Measurements from ENCODE around the gene MAGI1.

DNA sequence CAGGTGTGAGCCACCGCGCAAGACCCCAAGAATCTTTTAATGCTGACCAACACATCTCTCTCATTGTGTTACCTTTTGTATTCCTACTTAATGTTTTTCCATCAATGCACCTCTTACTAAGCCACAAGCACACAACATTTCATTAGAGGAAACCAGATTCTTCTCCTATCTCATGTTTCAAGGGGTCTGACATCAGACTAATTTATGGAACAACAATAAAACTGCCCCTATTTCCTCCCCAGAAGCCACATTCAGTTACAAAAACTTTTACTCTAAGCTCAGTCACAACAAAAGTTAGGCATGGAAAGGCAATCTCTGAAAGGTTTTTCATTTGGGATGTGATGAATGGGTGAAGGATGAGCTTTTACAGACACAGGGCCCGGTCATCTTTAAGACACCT, 251.8 kb downstream of the MAGI1 start:
- no peak for TF ChIP-seq EZH2 (IDR thresholded peaks at IDR 0.05)
- TF ChIP-seq ZNF274 (IDR thresholded peaks at IDR 0.05; ENCODE audit: low read depth, low read length): no peak
- TF ChIP-seq POLR2AphosphoS5 (IDR thresholded peaks at IDR 0.05; ENCODE audit: low read depth, low read length): no peak
- no peak for TF ChIP-seq POLR2A (IDR thresholded peaks at IDR 0.05; ENCODE audit: borderline replicate concordance, extremely low read depth, insufficient read depth, insufficient read length)
- TF ChIP-seq, protein P1, sequence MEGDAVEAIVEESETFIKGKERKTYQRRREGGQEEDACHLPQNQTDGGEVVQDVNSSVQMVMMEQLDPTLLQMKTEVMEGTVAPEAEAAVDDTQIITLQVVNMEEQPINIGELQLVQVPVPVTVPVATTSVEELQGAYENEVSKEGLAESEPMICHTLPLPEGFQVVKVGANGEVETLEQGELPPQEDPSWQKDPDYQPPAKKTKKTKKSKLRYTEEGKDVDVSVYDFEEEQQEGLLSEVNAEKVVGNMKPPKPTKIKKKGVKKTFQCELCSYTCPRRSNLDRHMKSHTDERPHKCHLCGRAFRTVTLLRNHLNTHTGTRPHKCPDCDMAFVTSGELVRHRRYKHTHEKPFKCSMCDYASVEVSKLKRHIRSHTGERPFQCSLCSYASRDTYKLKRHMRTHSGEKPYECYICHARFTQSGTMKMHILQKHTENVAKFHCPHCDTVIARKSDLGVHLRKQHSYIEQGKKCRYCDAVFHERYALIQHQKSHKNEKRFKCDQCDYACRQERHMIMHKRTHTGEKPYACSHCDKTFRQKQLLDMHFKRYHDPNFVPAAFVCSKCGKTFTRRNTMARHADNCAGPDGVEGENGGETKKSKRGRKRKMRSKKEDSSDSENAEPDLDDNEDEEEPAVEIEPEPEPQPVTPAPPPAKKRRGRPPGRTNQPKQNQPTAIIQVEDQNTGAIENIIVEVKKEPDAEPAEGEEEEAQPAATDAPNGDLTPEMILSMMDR (IDR thresholded peaks at IDR 0.05 in 2 of 3, conservative IDR thresholded peaks at IDR 0.05 in 1 of 3; ENCODE audit: borderline replicate concordance in 1 of 3, insufficient read depth in 1 of 3, low read depth in 2 of 3, low read length in 2 of 3): no peak
- no peak for TF ChIP-seq YY1 (IDR thresholded peaks at IDR 0.05; ENCODE audit: extremely low read depth, insufficient replicate concordance, low read depth, low read length)
- TF ChIP-seq RAD21 (IDR thresholded peaks at IDR 0.05; ENCODE audit: low read depth): no peak
- no peak for TF ChIP-seq SIN3A (IDR thresholded peaks at IDR 0.05; ENCODE audit: low read depth)
- TF ChIP-seq, protein P2, sequence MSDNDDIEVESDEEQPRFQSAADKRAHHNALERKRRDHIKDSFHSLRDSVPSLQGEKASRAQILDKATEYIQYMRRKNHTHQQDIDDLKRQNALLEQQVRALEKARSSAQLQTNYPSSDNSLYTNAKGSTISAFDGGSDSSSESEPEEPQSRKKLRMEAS (IDR thresholded peaks at IDR 0.05): no peak
- TF ChIP-seq JUND (IDR thresholded peaks at IDR 0.05): no peak
- TF ChIP-seq EZH2phosphoT487 (IDR thresholded peaks at IDR 0.05; ENCODE audit: borderline replicate concordance): no peak
- no peak for TF ChIP-seq TCF7L2 (IDR thresholded peaks at IDR 0.05; ENCODE audit: borderline replicate concordance, extremely low read depth, insufficient read depth, insufficient read length)
- no peak for TF ChIP-seq FOSL1 (IDR thresholded peaks at IDR 0.05; ENCODE audit: low read depth)
